PC-3 (cell line): ENCODE data around the gene CCDC142. TPM values are rescaled to one million over a fixed set of nuclear protein-coding genes. Genes with fewer than 3 reads are reported as not detected.

Experiments used
- ATAC-seq: fragments of 200-7000 bp; cut with Tn5 transposase; 2 replicates; pipeline ENCODE4 v1.9.1; 2020; ENCODE audit warnings: mild to moderate bottlenecking, moderate library complexity
- BruUV-seq: library from RNA; stranded (reverse); fragments of 400-500 nt; replicated peaks from 2 replicates; lab custom pipeline; 2021; lab: Mats Ljungman, UMichigan
- CTCF ChIA-PET: fragments of 300-600 bp; sonication (Branson Sonifier 250); formaldehyde crosslinking; loops from one replicate; lab custom pipeline; 2022; ENCODE audit warnings: antibody characterized with exemption; lab: Charles Lee
- POLR2A ChIA-PET: fragments of 300-600 bp; sonication (Branson Sonifier 250); formaldehyde crosslinking; loops from one replicate; lab custom pipeline; 2022; ENCODE audit warnings: antibody characterized with exemption; ENCODE audit not compliant: unreplicated experiment; lab: Charles Lee
- DNase-seq: peaks from one replicate; pipeline ENCODE4 v3.0.0-alpha.2; 2015
- H2AFZ ChIP-seq: fragments of 300-600 bp; sonication (generic); 2 replicates; pipeline ENCODE4 v1.6.0; 2016; ENCODE audit warnings: antibody characterized with exemption, low read length
- H3F3A ChIP-seq: fragments of 300-600 bp; sonication (generic); one replicate; pipeline ENCODE4 v1.6.0; 2017; ENCODE audit warnings: antibody characterized with exemption, low read length, control low read depth, mild to moderate bottlenecking; ENCODE audit not compliant: unreplicated experiment
- H3K27ac ChIP-seq: fragments of 300-600 bp; sonication (generic); 2 replicates; pipeline ENCODE4 v1.5.1; 2016; ENCODE audit warnings: mild to moderate bottlenecking, low read length
- H3K27me3 ChIP-seq: fragments of 300-600 bp; sonication (generic); 2 replicates; pipeline ENCODE4 v1.6.1; 2016; ENCODE audit warnings: low read length, mixed read lengths
- H3K36me3 ChIP-seq: fragments of 300-600 bp; sonication (generic); 2 replicates; pipeline ENCODE4 v1.6.1; 2016; ENCODE audit warnings: low read depth, mixed run types, low read length, mixed read lengths
- H3K4me1 ChIP-seq: fragments of 300-600 bp; sonication (generic); 2 replicates; pipeline ENCODE4 v1.5.1; 2016; ENCODE audit warnings: low read length; ENCODE audit not compliant: insufficient read depth
- H3K4me2 ChIP-seq: fragments of 300-600 bp; sonication (generic); 2 replicates; pipeline ENCODE4 v1.6.0; 2016; ENCODE audit warnings: low read length
- H3K4me3 ChIP-seq: fragments of 300-600 bp; sonication (generic); 2 replicates; pipeline ENCODE4 v1.5.1; 2016; ENCODE audit warnings: mild to moderate bottlenecking, low read length, mixed read lengths
- H3K79me2 ChIP-seq: fragments of 300-600 bp; sonication (generic); 2 replicates; pipeline ENCODE4 v1.6.1; 2017; ENCODE audit warnings: low read length, mixed read lengths
- H3K9ac ChIP-seq: fragments of 300-600 bp; sonication (generic); 2 replicates; pipeline ENCODE4 v1.6.0; 2016; ENCODE audit warnings: mild to moderate bottlenecking, low read length
- H3K9me2 ChIP-seq: fragments of 300-600 bp; sonication (generic); replicated peaks from 2 replicates; pipeline ENCODE4 v1.6.1; 2016; ENCODE audit warnings: mixed run types, low read length, mixed read lengths
- H3K9me3 ChIP-seq: fragments of 300-600 bp; sonication (generic); 2 replicates; pipeline ENCODE4 v1.6.1; 2016; ENCODE audit warnings: low read length, mixed read lengths
- H4K20me1 ChIP-seq: fragments of 300-600 bp; sonication (generic); 2 replicates; pipeline ENCODE4 v1.6.1; 2016; ENCODE audit warnings: low read length, mixed read lengths
- CTCF ChIP-seq: fragments of 300-600 bp; sonication (generic); conservative IDR thresholded peaks from 2 replicates; pipeline ENCODE4 v1.5.1; 2017; ENCODE audit warnings: antibody characterized with exemption, low read depth, mild to moderate bottlenecking, low read length
- EZH2 ChIP-seq: fragments of 300-600 bp; sonication (generic); IDR thresholded peaks from one replicate; pipeline ENCODE4 v1.6.1; 2017; ENCODE audit warnings: antibody characterized with exemption, mild to moderate bottlenecking, low read length; ENCODE audit not compliant: unreplicated experiment
- EZH2phosphoT487 ChIP-seq: fragments of 300-600 bp; sonication (generic); IDR thresholded peaks from 2 replicates; pipeline ENCODE4 v1.6.1; 2018; ENCODE audit warnings: mild to moderate bottlenecking, antibody characterized with exemption, low read length, borderline replicate concordance
- intact Hi-C: fragments of 100-400 bp; cut with micrococcal nuclease; formaldehyde crosslinking; loops from 2 replicates; pipeline ENCODE4 v1.9.0; 2023
- total RNA-seq: library from RNA; depleted of rRNA; stranded (reverse); fragments of >200 nt; gene quantifications from 2 replicates; pipeline ENCODE4 v1.2.3, GENCODE V29; 2014

CCDC142 gene
- total RNA-seq, 1 experiment from 2014 or later, result 14.7 TPM

GRCh38 chr2:74448771-74449170, 34.0 kb downstream of the CCDC142 start:
- Histone ChIP-seq H3K9me3 (no peaks in the 10 kb centered on the region), H2AFZ (no peak overlapping the region), H3K27ac (no peak overlapping the region), H4K20me1 (no peaks in the 10 kb centered on the region), H3K9ac (no peak overlapping the region), H3K4me3 (no peak overlapping the region), H3F3A (no peaks in the 10 kb centered on the region), H3K4me2 (no peak overlapping the region), H3K36me3 (no peaks in the 10 kb centered on the region), H3K27me3 (no peaks in the 10 kb centered on the region), H3K79me2 (no peaks in the 10 kb centered on the region), H3K4me1 (peaks cover 7% of the 10 kb centered on the region), H3K9me2 (no peaks in the 10 kb centered on the region)
- BruUV-seq, result no TSS peak
- no peak for ATAC-seq
- TF ChIP-seq CTCF (no peak), EZH2 (no peak), EZH2phosphoT487 (no peak)
- DNase-seq, result peak; percentile 37
- intact Hi-C loops, result no loop called here
- POLR2A ChIA-PET, result no interaction called here
- CTCF ChIA-PET, result no interaction called here

GRCh38 chr2:74447230-74447999, 35.4 kb downstream of the CCDC142 start:
- ATAC-seq, result no peak
- CTCF ChIA-PET, result no interaction called here

More at GRCh38 chr2:74447230-74447999, 35.4 kb downstream of the CCDC142 start:
- no peaks in the 10 kb centered on the region for H3K27me3 ChIP-seq
- peaks cover 10% of the 10 kb centered on the region for H3K4me1 ChIP-seq
- no peaks in the 10 kb centered on the region for H3K9me2 ChIP-seq
- H3K9ac ChIP-seq, result no peak overlapping the region
- BruUV-seq, result no TSS peak
- no peaks in the 10 kb centered on the region for H4K20me1 ChIP-seq
- no peaks in the 10 kb centered on the region for H3K79me2 ChIP-seq
- no peaks in the 10 kb centered on the region for H3K36me3 ChIP-seq
- H3K27ac ChIP-seq, result no peak overlapping the region
- intact Hi-C loops, result no loop called here
- no peaks in the 10 kb centered on the region for H3F3A ChIP-seq
- H2AFZ ChIP-seq, result no peak overlapping the region
- no peaks in the 10 kb centered on the region for H3K9me3 ChIP-seq
- no peak overlapping the region for H3K4me2 ChIP-seq
- H3K4me3 ChIP-seq, result no peak overlapping the region
- POLR2A ChIA-PET, result no interaction called here
- DNase-seq, result no peak
- TF ChIP-seq EZH2phosphoT487 (no peak), CTCF (no peak), EZH2 (no peak)
